Stimulated activated naive B cell treated with anti-CD40 and anti-IgM and Interleukin-4, amounts not matched to agents 10 μg/mL and 1 μg/mL and 100 μg/mL, for 72 hours (primary cell): ENCODE measurements around the gene LAMB4.

ENCODE experiments used
- ATAC-seq, 2 donors: fragments of 150-1000 bp; cut with Tn5 transposase; replicated peaks; 2 replicates each; pipeline ENCODE4 v1.10.0; 2021; ENCODE audit warnings: moderate library complexity in 1 of 2
- DNase-seq: peaks from one replicate; pipeline ENCODE4 v3.0.0; 2021
- H3K27ac Mint-ChIP-seq: one replicate; pipeline ENCODE4 v1.8.0; 2022; ENCODE audit warnings: mild to moderate bottlenecking, mixed read lengths
- H3K27me3 Mint-ChIP-seq, 2 donors: one replicate each; pipeline ENCODE4 v1.8.0; 2022; ENCODE audit warnings: mixed read lengths in 2 of 2
- H3K36me3 Mint-ChIP-seq, 2 donors: one replicate each; pipeline ENCODE4 v1.8.0; 2022; ENCODE audit warnings: mixed read lengths in 2 of 2, mild to moderate bottlenecking in 1 of 2
- H3K4me1 Mint-ChIP-seq, 2 donors: one replicate each; pipeline ENCODE4 v1.8.0; 2022; ENCODE audit warnings: mixed read lengths in 2 of 2, mild to moderate bottlenecking in 1 of 2
- H3K4me3 Mint-ChIP-seq, 2 donors: one replicate each; pipeline ENCODE4 v1.8.0; 2022; ENCODE audit warnings: mild to moderate bottlenecking in 2 of 2, mixed read lengths in 2 of 2, moderate library complexity in 1 of 2
- H3K9me3 Mint-ChIP-seq, 2 donors: one replicate each; pipeline ENCODE4 v1.8.0; 2022; ENCODE audit warnings: mixed read lengths in 2 of 2, mild to moderate bottlenecking in 1 of 2

The LAMB4 gene

DNA sequence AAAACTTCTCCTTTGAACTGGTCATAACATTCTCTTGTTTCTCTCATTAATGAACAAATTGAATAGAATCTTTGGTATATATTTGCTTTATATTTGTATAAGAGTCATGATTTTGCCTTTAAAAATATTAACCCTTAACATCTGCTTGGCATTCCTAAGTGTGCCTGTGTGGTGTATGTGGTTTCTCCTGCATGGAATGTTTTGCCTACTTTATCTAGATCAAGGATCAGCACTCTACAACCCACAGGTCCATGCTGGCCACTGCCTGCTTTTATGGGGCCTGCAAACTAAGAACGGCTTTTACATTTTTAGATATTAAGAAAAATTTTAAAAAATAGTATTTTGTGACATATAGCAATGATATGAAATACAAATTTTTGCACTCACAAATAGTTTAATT, 4.3 kb upstream of the LAMB4 start:
- Mint-ChIP-seq H3K4me1 (peaks cover 28 to 53% of the 10 kb centered on the region in 2 donors), H3K27ac (no peak overlapping the region), H3K4me3 (no peak overlapping the region), H3K36me3 (peaks cover 3 to 8% of the 10 kb centered on the region in 2 donors), H3K27me3 (no peaks in the 10 kb centered on the region), H3K9me3 (peaks cover 0 to 4% of the 10 kb centered on the region in 2 donors)
- DNase-seq (no peak), ATAC-seq (no peak)

DNA sequence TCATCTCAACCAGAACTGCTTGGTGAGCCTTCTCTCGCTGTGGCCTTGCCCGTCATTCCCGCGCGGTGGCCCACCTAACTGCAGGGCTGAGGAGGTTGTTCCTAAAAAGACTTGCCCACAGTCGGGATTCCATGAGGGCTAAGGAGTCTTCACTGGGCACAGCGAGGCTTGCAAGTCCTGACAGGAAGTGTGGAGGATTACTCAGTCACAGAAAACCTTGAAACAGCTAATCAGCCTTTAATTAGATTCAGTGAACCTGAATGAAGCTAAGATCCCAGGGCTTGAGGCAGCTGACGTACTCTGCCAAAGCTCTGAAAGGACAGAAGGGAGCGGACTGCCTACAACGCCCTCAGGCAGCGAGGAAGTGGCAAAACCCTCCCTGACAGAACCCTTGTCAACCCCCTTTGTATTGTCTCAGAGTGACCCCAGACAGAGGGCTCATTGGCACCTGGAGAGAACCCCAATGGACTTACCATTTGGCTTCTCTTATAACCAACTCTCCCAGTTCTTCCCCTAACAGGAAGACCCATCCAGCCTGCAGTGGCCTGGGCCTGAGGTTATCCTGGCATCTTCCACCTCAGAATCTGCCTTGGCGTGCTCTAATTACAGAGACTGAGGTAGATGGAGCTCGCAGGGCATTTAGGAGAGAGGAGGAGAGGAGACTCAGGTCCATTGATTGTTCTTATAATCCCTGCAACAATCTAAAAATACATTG, 2.5 kb upstream of the LAMB4 start:
- Mint-ChIP-seq H3K4me1 (peaks cover 23 to 49% of the 10 kb centered on the region in 2 donors), H3K4me3 (no peak overlapping the region), H3K36me3 (peaks cover 3 to 8% of the 10 kb centered on the region in 2 donors), H3K27me3 (no peaks in the 10 kb centered on the region), H3K27ac (peak overlapping the region; percentile 39), H3K9me3 (peaks cover 0 to 4% of the 10 kb centered on the region in 2 donors)
- ATAC-seq: no peak
- DNase-seq: no peak

DNA sequence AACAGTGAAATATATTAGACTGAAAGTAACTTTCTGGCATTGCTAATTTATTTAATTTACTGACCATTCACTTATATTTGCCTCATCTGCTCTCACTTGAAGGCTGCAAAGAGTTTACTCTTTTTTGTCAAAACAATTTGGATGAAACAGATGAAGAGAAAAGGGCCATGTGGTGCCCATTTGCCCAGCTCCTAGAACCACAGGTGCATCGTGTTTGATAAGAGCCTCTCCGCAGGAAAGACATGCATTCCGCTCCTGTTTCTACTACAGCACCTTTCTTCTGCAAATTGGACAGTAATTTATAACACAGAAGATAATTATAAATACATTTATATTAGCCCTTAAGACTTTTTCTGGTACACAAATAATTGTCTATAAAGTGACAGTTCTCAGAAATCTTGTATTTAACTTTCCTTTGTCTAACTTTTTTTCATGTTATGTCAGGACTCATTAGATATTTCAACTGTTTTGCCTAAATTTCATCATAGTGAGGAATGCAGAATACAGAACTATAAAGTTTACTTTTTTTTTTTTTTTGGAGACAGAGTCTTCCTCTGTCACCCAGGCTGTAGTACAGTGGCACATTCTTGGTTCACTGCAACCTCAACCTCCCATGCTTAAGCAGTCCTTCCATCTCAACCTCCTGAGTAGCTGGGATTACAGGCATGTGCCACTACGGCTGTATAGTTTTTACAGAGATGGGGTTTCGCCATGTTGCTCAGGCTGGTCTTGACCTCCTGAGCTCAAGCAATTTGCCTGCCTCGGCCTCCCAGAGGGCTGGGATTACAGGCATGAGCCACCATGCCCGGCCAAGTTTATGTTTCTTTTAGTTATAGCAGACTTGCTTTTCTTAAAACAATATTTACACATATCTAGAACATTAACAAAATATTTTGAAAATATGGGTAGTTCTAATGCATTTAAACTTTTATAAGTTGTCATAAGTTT, 869 bp downstream of the LAMB4 start:
- peaks cover 6 to 18% of the 10 kb centered on the region in 2 donors for H3K4me1 Mint-ChIP-seq
- DNase-seq: no peak
- H3K9me3 Mint-ChIP-seq: no peaks in the 10 kb centered on the region
- no peak overlapping the region for H3K4me3 Mint-ChIP-seq
- H3K27ac Mint-ChIP-seq: no peak overlapping the region
- H3K36me3 Mint-ChIP-seq: no peaks in the 10 kb centered on the region
- no peaks in the 10 kb centered on the region for H3K27me3 Mint-ChIP-seq
- no peak for ATAC-seq

DNA sequence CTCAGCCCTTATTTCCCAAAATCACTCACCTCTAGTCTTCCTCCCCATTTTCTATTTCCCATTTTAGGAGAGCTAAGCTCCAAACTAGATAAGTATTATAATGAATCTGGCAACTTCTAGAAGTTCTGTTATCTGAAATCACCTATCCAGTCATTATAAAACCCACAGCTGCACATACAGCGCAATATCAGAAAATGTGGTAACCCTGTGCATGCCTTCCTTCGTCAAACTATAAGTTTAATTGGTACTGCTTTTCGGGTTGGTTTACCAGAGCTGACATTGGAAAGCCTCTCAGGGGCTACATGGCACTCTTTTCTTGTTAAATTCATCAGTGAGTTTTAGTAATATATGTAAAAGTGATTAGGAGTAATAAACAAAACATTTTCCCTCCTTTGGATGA, 1.6 kb downstream of the LAMB4 start:
- no peaks in the 10 kb centered on the region for H3K9me3 Mint-ChIP-seq
- no peak overlapping the region for H3K4me3 Mint-ChIP-seq
- H3K4me1 Mint-ChIP-seq: peaks cover 4 to 10% of the 10 kb centered on the region in 2 donors
- no peak overlapping the region for H3K27ac Mint-ChIP-seq
- ATAC-seq (no peak), DNase-seq (no peak)
- no peaks in the 10 kb centered on the region for H3K27me3 Mint-ChIP-seq
- no peaks in the 10 kb centered on the region for H3K36me3 Mint-ChIP-seq

DNA sequence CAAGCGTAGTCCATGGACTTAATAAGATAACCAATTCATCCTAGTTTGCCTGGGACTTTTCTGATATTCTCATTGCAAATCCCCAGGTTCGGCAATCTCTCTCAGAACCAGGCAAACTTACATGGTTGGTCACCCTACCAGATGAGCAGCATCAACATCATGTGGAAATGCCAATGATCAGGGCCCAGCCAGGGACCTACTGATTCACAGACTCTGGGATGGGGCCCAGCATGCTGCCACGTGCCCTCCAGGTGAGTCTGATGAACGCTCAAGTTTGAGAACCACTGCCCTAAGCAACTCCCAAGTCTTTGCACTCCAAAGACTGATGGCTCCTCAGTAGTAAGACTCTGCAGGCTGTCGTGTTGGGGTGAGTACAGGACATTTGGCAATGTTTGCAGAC, 2.7 kb downstream of the LAMB4 start:
- Mint-ChIP-seq H3K4me1 (peaks cover 2 to 3% of the 10 kb centered on the region in 2 donors), H3K27me3 (no peaks in the 10 kb centered on the region), H3K36me3 (no peaks in the 10 kb centered on the region), H3K4me3 (no peak overlapping the region), H3K27ac (no peak overlapping the region), H3K9me3 (no peaks in the 10 kb centered on the region)
- DNase-seq (no peak), ATAC-seq (no peak)

DNA sequence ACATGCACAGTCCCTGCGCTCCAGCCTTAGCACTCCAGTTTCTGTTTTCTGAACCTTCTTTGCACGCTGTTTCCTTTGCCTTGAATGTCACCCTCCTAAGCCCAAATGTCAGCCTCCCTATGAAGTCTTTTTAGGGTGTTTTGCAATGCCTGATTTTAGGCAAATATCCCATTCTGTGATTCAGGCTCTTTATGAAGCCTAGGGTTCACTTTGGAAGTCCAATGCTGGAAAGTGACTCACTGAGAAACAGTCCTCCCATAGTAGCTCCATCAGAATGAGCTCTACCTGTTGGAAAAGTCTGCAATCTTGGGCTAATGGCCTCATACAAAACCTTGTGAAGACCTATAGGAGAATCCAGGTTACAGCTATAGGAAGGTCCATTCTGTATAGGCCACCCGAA, 5.3 kb downstream of the LAMB4 start:
- Mint-ChIP-seq H3K27me3 (no peaks in the 10 kb centered on the region), H3K9me3 (no peaks in the 10 kb centered on the region), H3K4me1 (peaks cover 6 to 8% of the 10 kb centered on the region in 2 donors), H3K27ac (no peak overlapping the region), H3K36me3 (no peaks in the 10 kb centered on the region), H3K4me3 (no peak overlapping the region)
- DNase-seq: no peak
- no peak for ATAC-seq

DNA sequence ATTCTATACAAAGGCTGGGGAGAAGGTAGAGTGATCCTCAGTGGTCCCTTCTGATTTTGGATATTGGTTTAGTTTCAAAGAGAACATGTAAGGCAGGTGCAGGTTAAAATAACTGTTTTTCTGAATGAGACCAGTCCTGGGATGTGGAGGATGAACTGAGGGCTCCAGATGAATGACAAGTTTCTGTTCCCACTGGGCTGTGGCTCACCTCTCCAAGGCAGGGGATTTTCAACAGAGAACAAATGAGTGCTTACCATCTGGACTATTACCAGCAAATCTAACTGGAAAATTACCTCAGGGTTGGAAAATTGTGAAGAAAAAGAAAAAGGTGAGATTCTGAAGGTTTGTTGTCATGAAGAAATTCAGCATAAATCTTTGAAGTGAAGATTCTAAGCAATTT, 8.0 kb downstream of the LAMB4 start:
- H3K27me3 Mint-ChIP-seq: no peaks in the 10 kb centered on the region
- DNase-seq (no peak), ATAC-seq (peak in 1 of 2 donors; percentile 59)
- peaks cover 11 to 14% of the 10 kb centered on the region in 2 donors for H3K4me1 Mint-ChIP-seq
- no peaks in the 10 kb centered on the region for H3K36me3 Mint-ChIP-seq
- no peak overlapping the region for H3K4me3 Mint-ChIP-seq
- H3K9me3 Mint-ChIP-seq: no peaks in the 10 kb centered on the region
- H3K27ac Mint-ChIP-seq: peak overlapping the region; percentile 2

DNA sequence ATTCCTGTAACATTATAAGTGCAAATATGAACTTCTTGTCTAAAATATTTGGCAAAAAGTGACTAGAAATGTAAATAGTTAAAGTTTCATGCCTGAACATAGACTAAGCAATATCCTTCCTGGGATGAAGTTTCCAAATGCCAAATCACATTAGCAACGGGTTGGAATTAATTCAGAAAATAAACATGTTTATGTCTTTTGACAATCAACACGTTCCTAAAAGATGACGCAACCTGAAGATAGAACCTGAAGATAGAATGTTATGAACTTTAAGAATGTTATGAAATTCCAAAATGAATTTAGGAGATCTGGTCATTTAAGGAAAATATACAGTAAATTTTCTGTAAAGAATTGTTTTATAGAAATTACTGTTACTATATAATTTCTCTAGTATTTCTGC, 9.2 kb downstream of the LAMB4 start:
- H3K27ac Mint-ChIP-seq: no peak overlapping the region
- peaks cover 9 to 14% of the 10 kb centered on the region in 2 donors for H3K4me1 Mint-ChIP-seq
- ATAC-seq: no peak
- no peaks in the 10 kb centered on the region for H3K36me3 Mint-ChIP-seq
- H3K27me3 Mint-ChIP-seq: no peaks in the 10 kb centered on the region
- H3K9me3 Mint-ChIP-seq: no peaks in the 10 kb centered on the region
- DNase-seq: no peak
- H3K4me3 Mint-ChIP-seq: no peak overlapping the region

DNA sequence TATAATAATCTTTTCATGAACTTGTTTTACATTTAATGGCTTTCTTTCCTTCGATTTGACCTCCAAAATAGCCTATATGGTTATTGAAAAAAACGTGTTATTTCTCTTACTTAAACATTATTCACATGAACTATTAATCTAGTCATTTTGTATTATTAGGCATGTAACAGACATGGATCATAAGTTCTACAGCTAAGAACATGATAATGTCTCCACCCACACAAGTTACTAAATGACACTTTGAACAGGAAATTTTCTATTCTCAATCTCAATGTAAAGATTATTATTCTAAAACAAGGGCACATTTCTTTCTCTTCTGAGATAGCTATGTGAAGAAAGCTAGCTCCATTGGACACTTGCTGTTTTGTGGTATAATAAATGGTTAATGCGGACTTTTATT, 10.0 kb downstream of the LAMB4 start:
- H3K4me3 Mint-ChIP-seq: no peak overlapping the region
- ATAC-seq (peak; percentile 50 to 64), DNase-seq (no peak)
- H3K9me3 Mint-ChIP-seq: no peaks in the 10 kb centered on the region
- H3K27ac Mint-ChIP-seq: no peak overlapping the region
- peaks cover 9 to 14% of the 10 kb centered on the region in 2 donors for H3K4me1 Mint-ChIP-seq
- no peaks in the 10 kb centered on the region for H3K36me3 Mint-ChIP-seq
- H3K27me3 Mint-ChIP-seq: no peaks in the 10 kb centered on the region

DNA sequence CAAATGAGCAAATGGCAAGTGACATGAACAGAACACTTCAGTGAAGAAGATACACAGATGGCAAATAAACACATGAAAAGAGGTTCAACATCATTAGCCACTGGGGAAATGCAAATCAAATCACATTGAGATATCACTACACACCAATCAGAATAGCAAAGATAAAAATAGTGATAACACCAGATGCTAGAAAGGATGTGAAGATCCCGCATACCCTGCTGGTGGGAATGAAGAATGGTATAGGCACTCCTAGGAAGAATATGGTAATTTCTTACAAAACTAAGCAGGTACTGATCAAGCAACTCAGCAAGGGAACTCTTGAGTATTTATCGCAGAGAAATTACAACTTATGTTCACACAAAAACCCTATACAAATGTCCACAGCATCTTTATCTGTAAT, 11.2 kb downstream of the LAMB4 start:
- Mint-ChIP-seq H3K36me3 (no peaks in the 10 kb centered on the region), H3K4me1 (peaks cover 9 to 14% of the 10 kb centered on the region in 2 donors), H3K9me3 (no peaks in the 10 kb centered on the region), H3K27ac (no peak overlapping the region), H3K27me3 (no peaks in the 10 kb centered on the region), H3K4me3 (no peak overlapping the region)
- ATAC-seq: no peak
- DNase-seq: no peak

DNA sequence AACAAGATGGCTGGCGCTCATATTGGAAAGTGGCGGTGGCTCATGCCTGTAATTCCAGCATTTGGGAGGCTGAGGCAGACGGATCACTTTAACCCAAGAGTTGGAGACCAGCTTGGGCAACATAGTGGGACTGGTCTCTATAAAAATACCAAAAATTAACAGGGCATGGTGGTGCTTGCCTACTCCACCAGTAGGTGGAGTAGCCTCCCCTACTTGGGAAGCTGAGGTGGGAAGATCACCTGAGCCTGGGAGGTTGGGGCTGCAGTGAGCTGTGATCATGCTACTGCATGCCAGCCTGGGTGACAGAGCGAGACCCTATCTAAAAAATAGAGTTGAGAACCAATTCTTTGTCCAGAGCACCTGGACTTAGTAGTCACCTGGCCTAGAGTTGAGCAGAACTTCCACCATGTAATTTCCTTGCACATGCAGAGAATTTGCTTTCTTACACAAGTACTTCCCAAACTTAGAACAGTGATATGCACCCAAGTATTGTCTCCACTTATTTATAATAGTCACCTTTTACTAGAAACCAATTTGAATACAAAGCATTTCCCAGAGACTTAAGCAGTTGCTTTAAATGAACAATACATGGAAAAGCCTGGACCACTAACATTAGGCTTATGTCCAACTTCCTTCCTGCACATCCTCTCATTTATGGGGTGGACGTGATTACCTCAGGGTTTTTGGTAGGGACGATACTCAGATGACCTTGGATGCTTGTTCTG, 15.9 kb downstream of the LAMB4 start:
- Mint-ChIP-seq H3K4me1 (peaks cover under 1 to 3% of the 10 kb centered on the region in 2 donors), H3K27ac (no peak overlapping the region), H3K36me3 (no peaks in the 10 kb centered on the region), H3K27me3 (no peaks in the 10 kb centered on the region), H3K9me3 (no peaks in the 10 kb centered on the region), H3K4me3 (no peak overlapping the region)
- peak; percentile 14 for DNase-seq
- peak; percentile 75 to 88 for ATAC-seq

DNA sequence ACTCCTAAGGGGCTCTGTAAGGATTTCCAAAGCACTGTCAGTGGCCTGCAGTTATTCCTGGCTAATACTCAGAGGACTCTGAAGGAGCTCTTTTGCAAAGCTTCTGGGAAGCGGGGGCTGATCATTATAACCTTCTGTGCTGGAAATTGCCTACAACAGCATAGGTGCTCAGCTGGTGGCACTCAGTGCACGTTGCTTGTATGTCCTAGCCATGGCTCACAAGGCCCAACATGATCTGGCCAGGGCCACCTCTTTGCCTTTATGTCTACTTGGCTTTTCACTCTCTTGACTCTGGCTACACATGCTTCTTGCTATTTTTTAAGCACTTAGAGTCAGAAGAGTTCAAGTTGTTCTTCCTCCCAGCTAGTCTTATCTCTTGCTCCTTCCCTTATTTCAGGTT, 17.5 kb downstream of the LAMB4 start:
- no peaks in the 10 kb centered on the region for H3K9me3 Mint-ChIP-seq
- H3K36me3 Mint-ChIP-seq: no peaks in the 10 kb centered on the region
- ATAC-seq: no peak
- no peak for DNase-seq
- no peak overlapping the region for H3K4me3 Mint-ChIP-seq
- H3K27ac Mint-ChIP-seq: no peak overlapping the region
- no peaks in the 10 kb centered on the region for H3K4me1 Mint-ChIP-seq
- no peaks in the 10 kb centered on the region for H3K27me3 Mint-ChIP-seq

DNA sequence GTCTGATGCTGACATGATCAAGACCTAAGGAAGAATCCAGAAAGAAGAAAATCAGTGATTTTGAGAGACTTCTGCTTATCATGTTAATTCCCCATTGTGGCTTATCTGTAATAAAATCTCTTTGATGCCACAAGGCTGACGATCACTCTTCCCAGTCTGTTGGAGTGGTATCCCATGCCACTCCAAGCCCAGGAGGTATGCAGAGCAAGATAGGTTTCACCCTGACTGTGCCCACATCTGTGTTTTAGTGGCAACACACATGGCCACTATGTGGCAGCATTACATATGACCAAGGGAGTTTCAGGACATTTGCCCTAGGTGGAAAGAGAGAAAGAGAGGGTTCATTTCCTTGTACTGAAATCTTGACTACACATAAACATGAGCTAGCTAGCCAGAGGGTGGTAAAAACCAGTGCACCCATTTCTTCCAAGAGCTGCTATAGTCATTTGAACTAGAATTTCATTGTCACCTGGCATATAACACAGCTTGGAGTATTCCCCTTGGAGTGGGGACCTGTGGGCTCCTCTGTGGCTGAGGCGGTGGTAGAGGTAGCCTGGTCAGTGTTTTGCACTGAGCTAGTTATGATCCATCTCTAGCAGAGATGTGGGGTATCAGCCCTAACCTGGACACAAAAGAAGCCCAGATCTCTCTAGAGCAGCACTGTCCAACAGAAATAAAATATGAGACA, 20.8 kb downstream of the LAMB4 start:
- H3K4me3 Mint-ChIP-seq: no peak overlapping the region
- ATAC-seq (peak; percentile 82 to 85), DNase-seq (no peak)
- H3K4me1 Mint-ChIP-seq: no peaks in the 10 kb centered on the region
- no peaks in the 10 kb centered on the region for H3K36me3 Mint-ChIP-seq
- H3K9me3 Mint-ChIP-seq: no peaks in the 10 kb centered on the region
- no peak overlapping the region for H3K27ac Mint-ChIP-seq
- no peaks in the 10 kb centered on the region for H3K27me3 Mint-ChIP-seq

DNA sequence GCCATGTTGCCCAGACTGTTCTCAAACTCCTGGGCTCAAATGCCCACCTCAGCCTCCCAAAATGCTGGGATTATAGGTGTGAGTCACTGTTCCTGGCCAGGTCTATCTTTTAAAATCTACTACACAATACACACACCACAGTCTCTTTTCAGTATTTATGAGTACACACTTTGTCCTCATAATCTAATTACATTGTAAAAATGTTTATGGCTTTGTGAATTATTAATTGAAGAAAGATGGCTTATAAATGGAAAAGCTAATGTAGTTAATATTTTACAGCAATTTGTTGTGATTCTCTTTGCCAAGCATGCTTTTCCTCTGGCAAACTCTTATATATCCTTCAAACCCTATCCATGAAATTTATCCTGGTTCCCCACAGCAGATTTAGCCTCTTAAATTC, 22.0 kb downstream of the LAMB4 start:
- H3K36me3 Mint-ChIP-seq: no peaks in the 10 kb centered on the region

More for the DNA sequence above, 22.0 kb downstream of the LAMB4 start:
- ATAC-seq: no peak
- Mint-ChIP-seq H3K4me1 (no peaks in the 10 kb centered on the region), H3K9me3 (no peaks in the 10 kb centered on the region), H3K4me3 (no peak overlapping the region), H3K27ac (no peak overlapping the region), H3K27me3 (no peaks in the 10 kb centered on the region)
- no peak for DNase-seq
